Activated CD4-positive, CD25-positive, alpha-beta regulatory T cell treated with anti-CD3 and anti-CD28 coated beads, Interleukin-2, amount 50 U/mL, for 16 hours (primary cell): ENCODE data around the gene CSK.

Experiments used
- DNase-seq: peaks from one replicate; pipeline ENCODE4 v3.0.0-alpha.2; 2020; ENCODE audit warnings: low read depth, low spot score

CSK gene

GRCh38 chr15:74826364-74826819, 44.5 kb downstream of the CSK start, which contains the start of gene CPLX3:
TSS of gene CPLX3 (plus strand) at chr15:74826627. CDS start at chr15:74826704, 77 bp downstream.
- no peak for DNase-seq

DNA sequence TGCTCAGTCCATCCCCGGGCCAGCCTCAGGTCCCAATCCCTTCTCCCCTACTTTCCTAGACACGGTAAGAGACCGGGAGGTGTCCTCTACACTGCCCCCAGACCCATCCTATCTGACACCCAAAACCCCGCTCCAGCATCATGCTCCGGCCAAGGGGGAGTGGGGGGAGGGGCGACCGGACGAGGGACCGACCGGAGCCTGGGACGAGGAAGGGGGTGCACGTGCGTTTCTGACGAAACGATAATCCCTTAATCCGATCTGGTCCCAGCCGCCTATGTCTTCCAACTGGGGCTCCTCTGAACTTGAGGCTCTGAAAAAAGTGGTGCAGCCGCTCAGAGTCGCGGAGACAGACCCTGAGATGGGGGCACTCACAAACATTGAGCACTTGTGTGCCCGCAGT, 45.0 kb downstream of the CSK start:
- no peak for DNase-seq

GRCh38 chr15:74827614-74828013, 45.7 kb downstream of the CSK start:
- DNase-seq: no peak

DNA sequence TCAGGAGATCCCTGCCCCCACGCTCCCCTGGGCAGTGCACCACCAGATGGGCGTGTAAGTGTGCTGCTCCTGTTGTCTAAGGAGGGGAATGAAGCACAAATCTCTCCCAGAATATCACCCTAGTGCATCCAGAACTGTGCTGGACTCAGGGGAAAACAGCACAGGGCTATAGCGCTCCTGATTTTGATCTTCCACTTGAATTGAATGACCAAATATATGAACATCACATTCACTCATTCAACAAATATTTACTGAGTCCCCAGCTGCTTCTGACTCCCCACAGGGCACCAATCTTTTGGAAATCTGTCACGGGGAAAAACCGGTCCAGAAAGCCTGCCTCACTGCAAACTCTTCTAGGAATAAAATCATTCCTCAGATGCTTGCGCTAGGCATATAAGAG, 47.0 kb downstream of the CSK start:
- no peak for DNase-seq

- no peak for DNase-seq
Observed at GRCh38 chr15:74829486-74829885, 47.6 kb downstream of the CSK start.

- no peak for DNase-seq
Observed at GRCh38 chr15:74829991-74830390, 48.1 kb downstream of the CSK start.

DNA sequence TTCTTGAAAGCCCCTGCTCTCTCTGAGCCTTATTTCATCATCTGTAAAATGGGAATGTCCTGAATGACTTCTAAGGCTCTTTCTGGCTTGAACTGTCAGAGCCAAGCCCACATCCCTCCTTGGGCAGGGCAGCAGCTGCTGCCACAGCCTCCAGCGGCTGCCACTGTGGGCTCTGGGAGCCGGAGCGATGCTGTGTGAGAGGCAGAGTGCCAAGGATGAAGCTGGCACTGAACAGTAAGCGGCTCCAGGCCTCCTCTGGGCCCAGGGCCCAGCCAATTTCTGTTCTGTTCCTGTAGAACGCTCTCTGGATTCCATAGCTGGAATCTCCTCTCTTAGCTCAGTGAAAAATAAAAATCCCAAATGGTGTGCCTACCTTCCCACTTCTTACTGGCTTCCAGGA, 49.0 kb downstream of the CSK start:
- DNase-seq: no peak

GRCh38 chr15:74831813-74832495, 50.1 kb downstream of the CSK start:
- DNase-seq: no peak

DNA sequence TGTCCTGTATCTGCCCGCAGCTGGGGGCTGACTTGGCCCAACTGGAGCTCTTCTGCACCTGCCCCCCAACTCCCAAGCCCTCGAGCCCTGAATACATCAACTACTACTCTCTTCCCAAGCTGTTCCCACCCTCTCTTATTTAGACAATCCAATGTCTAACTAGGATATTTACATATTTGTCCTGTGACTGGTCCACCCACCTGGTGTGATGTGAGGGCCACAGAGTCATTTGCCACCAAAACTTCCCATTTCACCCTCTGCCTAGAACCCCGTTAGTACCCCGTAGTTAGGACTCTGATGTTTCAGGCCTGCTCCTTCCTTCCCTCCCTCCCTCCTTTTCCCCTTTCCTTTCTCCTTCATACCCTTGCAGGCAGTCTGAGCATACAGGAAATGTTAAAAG, 50.9 kb downstream of the CSK start:
- DNase-seq: no peak

DNA sequence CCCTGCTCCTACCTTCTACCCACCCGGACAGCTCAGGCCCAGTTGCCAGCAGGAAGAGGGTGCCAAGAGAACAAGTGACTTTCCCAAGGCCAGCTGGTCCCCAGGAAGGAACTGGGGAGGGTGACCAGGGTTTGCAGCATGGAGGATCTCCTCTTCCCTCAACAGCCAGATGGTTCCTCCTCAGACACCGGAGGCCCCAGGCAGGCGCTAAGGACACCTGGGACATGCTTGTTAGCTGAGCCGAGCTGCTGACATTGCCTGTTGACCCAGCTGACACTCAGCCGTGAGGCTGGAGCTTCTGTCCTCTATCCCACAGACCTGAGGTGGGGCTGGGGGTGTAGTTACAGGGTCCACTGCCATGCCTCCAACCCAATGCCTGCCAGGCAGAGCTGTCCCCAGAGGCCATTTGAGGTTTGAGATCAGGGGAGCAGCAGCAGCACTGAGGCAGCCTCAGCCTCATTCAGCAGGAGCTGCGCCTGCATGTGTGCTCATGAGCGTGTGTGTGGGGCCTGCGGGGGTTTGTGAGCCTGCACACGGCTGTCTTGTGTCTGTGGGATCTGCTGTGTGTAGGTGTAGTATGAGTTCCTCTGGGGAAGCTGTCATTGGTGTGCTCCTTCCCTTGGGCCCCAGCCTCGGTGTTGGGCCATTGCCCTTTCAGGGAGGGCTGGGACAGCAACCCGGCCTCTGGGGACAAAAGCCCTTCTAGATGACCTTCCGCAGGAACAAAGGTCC, 51.7 kb downstream of the CSK start:
- DNase-seq: no peak

DNA sequence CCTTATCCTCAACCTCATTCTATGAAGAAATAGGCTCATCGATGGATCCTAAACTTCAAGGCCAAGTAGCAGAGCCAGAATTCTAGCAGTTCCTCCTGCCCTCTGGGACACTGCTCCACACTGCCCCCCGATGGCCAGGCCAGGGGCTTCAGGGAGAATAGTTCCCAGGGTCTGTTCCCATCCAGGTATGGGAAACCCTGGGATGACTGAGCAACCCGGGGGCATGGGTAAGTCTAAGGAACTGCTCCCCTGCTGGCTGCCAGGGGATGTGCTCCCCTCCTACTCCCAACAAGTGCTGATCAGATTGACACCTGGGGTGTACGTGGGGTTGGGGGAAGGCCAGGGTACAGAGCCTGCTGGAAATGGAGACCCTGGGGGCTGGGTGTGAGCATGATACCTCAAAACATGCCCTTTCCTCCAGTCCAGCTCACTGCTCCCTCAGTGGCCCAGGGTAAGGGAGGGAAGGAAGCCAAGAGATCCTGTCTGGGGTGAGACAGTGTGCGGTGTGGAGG, 53.5 kb downstream of the CSK start:
- no peak for DNase-seq

GRCh38 chr15:74836846-74837245, 55.0 kb downstream of the CSK start:
- no peak for DNase-seq

GRCh38 chr15:74837482-74838136, 55.7 kb downstream of the CSK start:
- no peak for DNase-seq

DNA sequence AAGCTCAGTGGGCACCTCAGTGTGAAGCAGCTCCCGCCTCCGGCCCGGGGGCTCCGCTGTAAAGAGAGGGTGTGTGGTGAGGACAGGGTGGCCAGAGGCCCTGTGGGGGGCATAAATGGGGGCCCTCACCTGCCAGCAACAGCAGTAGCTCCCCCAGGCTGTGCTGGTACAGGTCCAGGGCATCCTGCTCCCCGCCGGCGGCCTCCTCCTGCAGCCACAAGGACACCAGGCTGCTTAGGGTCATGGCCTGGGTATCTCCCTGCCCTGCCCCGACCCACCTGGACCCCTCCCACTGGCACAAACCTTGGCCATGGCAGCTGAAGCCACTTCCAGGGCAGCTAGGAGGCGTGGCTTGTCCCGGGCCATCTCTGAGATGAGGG, 56.2 kb downstream of the CSK start:
- DNase-seq: no peak

DNA sequence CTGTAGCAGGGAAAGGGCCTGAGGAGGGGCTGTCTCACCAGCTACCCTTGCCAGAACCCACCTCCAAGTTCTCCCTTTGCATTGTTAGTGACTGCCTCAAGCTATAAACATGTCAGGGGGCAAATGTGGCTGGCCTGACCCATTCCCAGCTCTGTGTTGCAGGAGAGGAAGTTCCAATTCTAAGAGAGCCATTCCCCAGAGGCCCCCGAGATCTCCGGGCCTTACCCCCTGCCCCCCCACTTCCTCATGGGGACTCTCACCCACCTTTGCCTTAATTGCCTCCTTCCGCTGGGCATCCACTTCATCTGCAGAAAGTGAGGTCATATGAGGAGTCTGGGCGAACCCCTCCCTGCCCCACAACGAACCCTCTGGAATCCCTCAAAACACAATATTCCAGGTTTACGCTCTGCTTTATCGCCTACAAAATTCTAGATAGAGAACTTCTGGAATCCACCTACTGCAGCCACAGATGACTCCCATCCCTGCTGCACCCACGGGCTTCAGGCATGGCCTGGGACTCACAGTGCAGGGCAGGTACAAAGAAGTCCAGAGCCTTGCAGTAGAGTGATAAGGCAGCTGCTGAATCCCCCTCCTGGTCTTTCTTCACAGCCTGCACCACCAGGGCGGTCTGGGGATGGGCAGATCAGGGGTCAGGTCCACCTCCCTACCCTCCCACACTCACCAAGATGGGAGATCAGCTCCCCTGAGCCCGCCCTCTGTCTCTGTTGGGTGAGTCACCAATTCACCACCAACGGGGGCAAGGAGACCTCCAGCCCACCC, 57.1 kb downstream of the CSK start:
- DNase-seq: no peak

GRCh38 chr15:74839526-74840395, 57.9 kb downstream of the CSK start:
- no peak for DNase-seq

DNA sequence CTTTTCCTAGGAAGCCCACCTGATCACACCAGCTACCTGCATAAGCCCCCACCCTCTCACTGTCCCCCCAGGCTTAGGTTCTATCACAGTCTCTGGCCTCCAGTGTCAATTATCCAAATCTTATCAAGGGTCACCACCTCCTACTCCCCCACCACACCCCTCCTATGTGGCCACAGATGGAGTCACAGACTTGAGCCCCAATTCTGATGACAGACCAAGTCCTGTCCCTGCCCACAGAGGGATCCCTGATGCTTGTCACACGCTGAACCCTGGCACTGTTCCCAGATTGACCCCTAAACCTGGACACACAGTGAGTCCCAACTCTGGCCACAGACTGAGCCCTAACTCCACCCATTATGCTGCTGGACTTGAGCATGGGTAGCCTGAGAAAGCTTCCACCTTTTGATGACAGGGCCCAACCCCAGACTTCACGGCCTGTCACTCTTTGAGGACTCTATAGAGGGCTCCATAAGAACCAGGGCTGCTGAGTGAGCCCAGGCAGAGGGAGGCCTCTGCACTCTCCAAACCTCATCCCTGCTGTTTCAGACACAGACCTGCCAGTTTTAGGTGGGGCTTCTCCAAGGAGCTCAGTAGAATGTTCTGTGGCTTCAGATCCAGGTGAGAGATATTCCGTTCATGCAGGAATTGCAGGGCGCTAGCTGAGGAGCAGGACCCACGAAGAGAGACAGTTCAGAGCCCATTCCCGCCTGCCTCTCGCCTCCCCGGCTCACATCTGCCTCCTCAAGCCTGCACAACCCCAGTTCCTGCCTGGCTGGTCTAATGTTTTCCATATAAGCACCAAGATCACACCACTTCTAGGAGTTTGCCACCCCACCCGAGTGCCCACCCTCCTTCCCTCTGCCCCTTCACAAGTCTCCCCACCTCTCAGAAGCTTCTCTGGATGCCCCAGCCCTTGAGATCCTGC, 59.2 kb downstream of the CSK start:
- DNase-seq: no peak

DNA sequence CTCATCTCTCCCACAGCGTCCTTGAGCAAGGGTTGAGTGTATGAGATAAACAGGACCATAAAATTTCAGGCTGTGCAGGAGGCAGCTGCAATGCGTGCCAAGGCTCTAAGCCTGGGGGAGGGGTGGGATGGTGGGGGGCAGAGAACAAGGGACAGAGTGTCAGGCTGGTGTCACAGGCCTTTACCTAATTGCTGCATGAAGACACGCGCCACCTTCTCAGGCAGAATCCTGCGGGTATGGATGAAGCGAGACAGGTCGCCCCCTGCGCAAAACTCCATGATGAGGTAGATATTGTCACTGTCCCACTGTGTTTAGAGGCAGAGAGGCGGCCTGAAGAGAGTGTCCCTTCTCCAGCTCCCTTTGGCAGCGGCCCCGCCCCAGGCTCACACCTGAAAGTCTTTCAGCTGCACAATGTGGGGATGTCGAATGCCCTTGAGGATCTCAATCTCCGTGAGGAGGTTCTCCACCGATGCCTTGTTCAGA, 60.1 kb downstream of the CSK start:
- DNase-seq: no peak
